Measurements from ENCODE around the gene DHX34.
A peak's percentile ranks its signal among the peaks of the same experiment; 100 is the strongest.

The DHX34 gene

DNA sequence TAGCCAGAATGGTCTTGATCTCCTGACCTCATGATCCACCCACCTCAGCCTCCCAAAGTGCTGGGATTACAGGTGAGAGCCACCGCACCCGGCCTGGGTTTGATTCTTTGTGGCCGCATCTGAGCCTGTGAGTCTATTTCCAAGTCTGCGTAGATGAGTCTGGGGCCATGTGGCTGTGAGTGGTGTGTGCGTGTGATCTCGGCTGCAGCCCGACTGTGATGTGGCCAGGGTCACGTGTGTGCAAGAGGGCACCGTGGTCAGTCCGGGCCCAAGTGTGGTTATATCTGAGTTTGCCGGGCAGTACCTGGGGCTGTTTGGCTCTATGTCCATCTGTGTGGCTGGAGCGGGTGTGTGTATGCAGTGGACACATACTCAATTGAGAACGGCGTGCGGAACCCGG is 64.8 kb downstream of the DHX34 start:
- Histone ChIP-seq H3K4me3 (ENCODE audit: low read depth, low read length, poor library complexity, severe bottlenecking) (no peak overlapping the region), H3K9me2 (ENCODE audit: low read depth, low read length) (no peaks in the 10 kb centered on the region), H3K9ac (ENCODE audit: low read length) (no peak overlapping the region), H3K9me3 (ENCODE audit: low read length) (no peaks in the 10 kb centered on the region), H3K4me1 (ENCODE audit: insufficient read depth, low read length, severe bottlenecking) (no peaks in the 10 kb centered on the region), H3F3A (ENCODE audit: insufficient read depth, low read length) (no peaks in the 10 kb centered on the region), H3K36me3 (ENCODE audit: insufficient read depth, low read length) (no peaks in the 10 kb centered on the region), H4K20me1 (ENCODE audit: insufficient read depth, low read length) (no peaks in the 10 kb centered on the region), H3K27ac (ENCODE audit: low read depth, low read length, poor library complexity, severe bottlenecking) (no peak overlapping the region), H3K4me2 (ENCODE audit: low read length) (no peak overlapping the region), H3K27me3 (ENCODE audit: insufficient read depth, low read length) (peaks cover 8% of the 10 kb centered on the region; the same call in 1 of the 2 replicates), H3K79me2 (ENCODE audit: insufficient read depth, low read length) (no peaks in the 10 kb centered on the region), H2AFZ (ENCODE audit: low read length) (no peak overlapping the region)
- no peak for TF ChIP-seq EZH2 (IDR thresholded peaks at IDR 0.05; ENCODE audit: borderline replicate concordance, low read length)
- TF ChIP-seq, protein P1, sequence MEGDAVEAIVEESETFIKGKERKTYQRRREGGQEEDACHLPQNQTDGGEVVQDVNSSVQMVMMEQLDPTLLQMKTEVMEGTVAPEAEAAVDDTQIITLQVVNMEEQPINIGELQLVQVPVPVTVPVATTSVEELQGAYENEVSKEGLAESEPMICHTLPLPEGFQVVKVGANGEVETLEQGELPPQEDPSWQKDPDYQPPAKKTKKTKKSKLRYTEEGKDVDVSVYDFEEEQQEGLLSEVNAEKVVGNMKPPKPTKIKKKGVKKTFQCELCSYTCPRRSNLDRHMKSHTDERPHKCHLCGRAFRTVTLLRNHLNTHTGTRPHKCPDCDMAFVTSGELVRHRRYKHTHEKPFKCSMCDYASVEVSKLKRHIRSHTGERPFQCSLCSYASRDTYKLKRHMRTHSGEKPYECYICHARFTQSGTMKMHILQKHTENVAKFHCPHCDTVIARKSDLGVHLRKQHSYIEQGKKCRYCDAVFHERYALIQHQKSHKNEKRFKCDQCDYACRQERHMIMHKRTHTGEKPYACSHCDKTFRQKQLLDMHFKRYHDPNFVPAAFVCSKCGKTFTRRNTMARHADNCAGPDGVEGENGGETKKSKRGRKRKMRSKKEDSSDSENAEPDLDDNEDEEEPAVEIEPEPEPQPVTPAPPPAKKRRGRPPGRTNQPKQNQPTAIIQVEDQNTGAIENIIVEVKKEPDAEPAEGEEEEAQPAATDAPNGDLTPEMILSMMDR (IDR thresholded peaks at IDR 0.05; ENCODE audit: low read length): no peak

DNA sequence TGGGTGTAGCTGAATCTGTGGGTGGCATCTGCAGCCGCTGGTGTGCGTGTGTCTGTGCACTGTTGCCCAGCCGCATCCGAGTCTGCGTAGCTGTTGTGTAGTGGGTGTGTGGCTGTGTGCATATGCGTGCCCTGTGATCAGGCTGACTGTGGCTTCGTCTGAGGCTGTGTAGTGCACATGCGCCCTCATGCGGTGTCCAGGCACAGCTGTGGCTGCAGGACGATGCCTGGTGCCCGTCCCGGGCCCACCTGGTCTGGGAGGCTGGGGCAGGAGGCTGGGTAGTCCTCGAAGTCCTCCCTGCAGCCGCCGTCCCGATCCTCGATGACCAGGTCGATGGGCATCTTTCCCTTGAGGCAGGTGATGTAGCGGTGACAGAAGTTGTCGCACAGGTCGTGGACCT is 65.4 kb downstream of the DHX34 start:
- H4K20me1 ChIP-seq (ENCODE audit: insufficient read depth, low read length): no peaks in the 10 kb centered on the region
- H2AFZ ChIP-seq (ENCODE audit: low read length): no peak overlapping the region
- no peaks in the 10 kb centered on the region for H3K79me2 ChIP-seq (ENCODE audit: insufficient read depth, low read length)
- no peaks in the 10 kb centered on the region for H3K9me3 ChIP-seq (ENCODE audit: low read length)
- H3K9ac ChIP-seq (ENCODE audit: low read length): no peak overlapping the region
- no peak overlapping the region for H3K4me2 ChIP-seq (ENCODE audit: low read length)
- peaks cover 8% of the 10 kb centered on the region; the same call in 1 of the 2 replicates for H3K27me3 ChIP-seq (ENCODE audit: insufficient read depth, low read length)
- H3K36me3 ChIP-seq (ENCODE audit: insufficient read depth, low read length): no peaks in the 10 kb centered on the region
- no peaks in the 10 kb centered on the region for H3K9me2 ChIP-seq (ENCODE audit: low read depth, low read length)
- H3F3A ChIP-seq (ENCODE audit: insufficient read depth, low read length): no peaks in the 10 kb centered on the region
- TF ChIP-seq, protein P1 (IDR thresholded peaks at IDR 0.05; ENCODE audit: low read length): peak; percentile 32; the same call in 1 of the 2 replicates
- no peak for TF ChIP-seq EZH2 (IDR thresholded peaks at IDR 0.05; ENCODE audit: borderline replicate concordance, low read length)
- no peak overlapping the region for H3K27ac ChIP-seq (ENCODE audit: low read depth, low read length, poor library complexity, severe bottlenecking)
- no peaks in the 10 kb centered on the region for H3K4me1 ChIP-seq (ENCODE audit: insufficient read depth, low read length, severe bottlenecking)
- H3K4me3 ChIP-seq (ENCODE audit: low read depth, low read length, poor library complexity, severe bottlenecking): no peak overlapping the region

- H3K9me3 ChIP-seq (ENCODE audit: low read length): no peaks in the 10 kb centered on the region
- TF ChIP-seq EZH2 (IDR thresholded peaks at IDR 0.05; ENCODE audit: borderline replicate concordance, low read length): no peak
- no peaks in the 10 kb centered on the region for H3F3A ChIP-seq (ENCODE audit: insufficient read depth, low read length)
- H3K27ac ChIP-seq (ENCODE audit: low read depth, low read length, poor library complexity, severe bottlenecking): no peak overlapping the region
- no peak overlapping the region for H3K4me3 ChIP-seq (ENCODE audit: low read depth, low read length, poor library complexity, severe bottlenecking)
- no peaks in the 10 kb centered on the region for H3K79me2 ChIP-seq (ENCODE audit: insufficient read depth, low read length)
- H3K27me3 ChIP-seq (ENCODE audit: insufficient read depth, low read length): peaks cover 8% of the 10 kb centered on the region; the same call in 1 of the 2 replicates
- H3K36me3 ChIP-seq (ENCODE audit: insufficient read depth, low read length): no peaks in the 10 kb centered on the region
- H3K4me2 ChIP-seq (ENCODE audit: low read length): no peak overlapping the region
- no peak overlapping the region for H3K9ac ChIP-seq (ENCODE audit: low read length)
- H3K9me2 ChIP-seq (ENCODE audit: low read depth, low read length): no peaks in the 10 kb centered on the region
- no peaks in the 10 kb centered on the region for H3K4me1 ChIP-seq (ENCODE audit: insufficient read depth, low read length, severe bottlenecking)
- H4K20me1 ChIP-seq (ENCODE audit: insufficient read depth, low read length): no peaks in the 10 kb centered on the region
- H2AFZ ChIP-seq (ENCODE audit: low read length): no peak overlapping the region
These were observed 67.0 kb downstream of the DHX34 start for GRCh38 chr19:47415953-47416642.

- no peaks in the 10 kb centered on the region for H4K20me1 ChIP-seq (ENCODE audit: insufficient read depth, low read length)
- H3K4me3 ChIP-seq (ENCODE audit: low read depth, low read length, poor library complexity, severe bottlenecking): no peak overlapping the region
- no peak overlapping the region for H2AFZ ChIP-seq (ENCODE audit: low read length)
- no peak overlapping the region for H3K9ac ChIP-seq (ENCODE audit: low read length)
- H3K27ac ChIP-seq (ENCODE audit: low read depth, low read length, poor library complexity, severe bottlenecking): no peak overlapping the region
- H3K4me1 ChIP-seq (ENCODE audit: insufficient read depth, low read length, severe bottlenecking): no peaks in the 10 kb centered on the region
- H3K4me2 ChIP-seq (ENCODE audit: low read length): no peak overlapping the region
- H3F3A ChIP-seq (ENCODE audit: insufficient read depth, low read length): no peaks in the 10 kb centered on the region
- no peaks in the 10 kb centered on the region for H3K9me3 ChIP-seq (ENCODE audit: low read length)
- no peaks in the 10 kb centered on the region for H3K79me2 ChIP-seq (ENCODE audit: insufficient read depth, low read length)
- no peak for TF ChIP-seq EZH2 (IDR thresholded peaks at IDR 0.05; ENCODE audit: borderline replicate concordance, low read length)
- TF ChIP-seq, protein P1 (IDR thresholded peaks at IDR 0.05; ENCODE audit: low read length): no peak
- no peaks in the 10 kb centered on the region for H3K36me3 ChIP-seq (ENCODE audit: insufficient read depth, low read length)
- H3K9me2 ChIP-seq (ENCODE audit: low read depth, low read length): no peaks in the 10 kb centered on the region
- H3K27me3 ChIP-seq (ENCODE audit: insufficient read depth, low read length): peaks cover 8% of the 10 kb centered on the region; the same call in 1 of the 2 replicates
These were observed 67.5 kb downstream of the DHX34 start for GRCh38 chr19:47416643-47416985.

All from OCI-LY1 (cell line).